Stimulated activated CD8-positive, alpha-beta memory T cell treated with anti-CD3 and anti-CD28 coated beads, Interleukin-15, amount 100 ng/mL, for 4 hours (primary cell): ENCODE data around the gene AFF3.

Experiments
- DNase-seq, 2 donors: peaks; one replicate each; pipeline ENCODE4 v3.0.0-alpha.2; 2020; ENCODE audit warnings: low read depth in 2 of 2

The AFF3 gene

GRCh38 chr2:100008956-100009355 lies 133.4 kb downstream of the AFF3 start:
- DNase-seq = no peak

GRCh38 chr2:100006516-100006915 lies 135.9 kb downstream of the AFF3 start:
- no peak for DNase-seq

GRCh38 chr2:100004959-100005387 lies 137.4 kb downstream of the AFF3 start:
- no peak for DNase-seq

GRCh38 chr2:100004348-100004884 lies 138.0 kb downstream of the AFF3 start:
- DNase-seq = no peak

- DNase-seq = no peak
Measured at GRCh38 chr2:100002059-100002458, 140.3 kb downstream of the AFF3 start.

- no peak for DNase-seq
Measured at GRCh38 chr2:100000915-100001707, 141.3 kb downstream of the AFF3 start.

GRCh38 chr2:99998651-99999320 lies 143.6 kb downstream of the AFF3 start:
- no peak for DNase-seq

- DNase-seq = no peak
Measured at GRCh38 chr2:99989905-99990304, 152.5 kb downstream of the AFF3 start.

GRCh38 chr2:99988599-99988998 lies 153.8 kb downstream of the AFF3 start:
- no peak for DNase-seq

- no peak for DNase-seq
Measured at GRCh38 chr2:99987160-99987559, 155.2 kb downstream of the AFF3 start.

GRCh38 chr2:99984799-99985515 lies 157.4 kb downstream of the AFF3 start:
- no peak for DNase-seq

GRCh38 chr2:99982744-99983143 lies 159.6 kb downstream of the AFF3 start:
- no peak for DNase-seq

GRCh38 chr2:99981840-99982239 lies 160.6 kb downstream of the AFF3 start:
- DNase-seq = no peak

GRCh38 chr2:99980176-99980575 lies 162.2 kb downstream of the AFF3 start:
- DNase-seq = no peak

- DNase-seq = no peak
Measured at GRCh38 chr2:99977966-99978365, 164.4 kb downstream of the AFF3 start.

GRCh38 chr2:99975386-99975785 lies 167.0 kb downstream of the AFF3 start:
- DNase-seq = no peak

- no peak for DNase-seq
Measured at GRCh38 chr2:99974682-99975375, 167.6 kb downstream of the AFF3 start.

- DNase-seq = no peak
Measured at GRCh38 chr2:99974275-99974674, 168.1 kb downstream of the AFF3 start.

- no peak for DNase-seq
Measured at GRCh38 chr2:99971326-99971900, 171.0 kb downstream of the AFF3 start.

- DNase-seq = no peak
Measured at GRCh38 chr2:99970292-99970868, 172.0 kb downstream of the AFF3 start.
